PFSK-1 (cell line): Measurements from ENCODE around the gene PRDM11.

Source experiments
- FOXP2 ChIP-seq: optimal IDR thresholded peaks from 2 replicates; pipeline ENCODE3; 2011; ENCODE audit warnings: borderline replicate concordance, control low read depth, inconsistent platforms; ENCODE audit not compliant: insufficient read depth; ENCODE audit errors: extremely low read length, extremely low read depth
- POLR2AphosphoS5 ChIP-seq: IDR thresholded peaks from 2 replicates; pipeline ENCODE4 v1.6.1; 2012; ENCODE audit warnings: low read depth, mild to moderate bottlenecking, control low read depth, low read length, moderate library complexity
- SIN3A ChIP-seq: IDR thresholded peaks from 2 replicates; pipeline ENCODE4 v1.6.1; 2012; ENCODE audit warnings: mild to moderate bottlenecking, low read length, moderate library complexity, borderline replicate concordance; ENCODE audit not compliant: insufficient read depth
- TAF1 ChIP-seq: IDR thresholded peaks from 2 replicates; pipeline ENCODE4 v1.6.1; 2012; ENCODE audit warnings: low read length, control low read depth, borderline replicate concordance; ENCODE audit not compliant: insufficient read depth
- TF ChIP-seq, protein P1 (sequence below), 2 experiments: IDR thresholded peaks; 2 replicates each; pipeline versions ENCODE4 v1.6.1 to v1.8.0; 2011 to 2012; ENCODE audit warnings: low read depth in 2 of 2, low read length in 2 of 2, control low read depth in 1 of 2, inconsistent platforms in 1 of 2, mild to moderate bottlenecking in 1 of 2, moderate library complexity in 1 of 2; ENCODE audit not compliant: insufficient read depth in 1 of 2

PRDM11 gene

DNA sequence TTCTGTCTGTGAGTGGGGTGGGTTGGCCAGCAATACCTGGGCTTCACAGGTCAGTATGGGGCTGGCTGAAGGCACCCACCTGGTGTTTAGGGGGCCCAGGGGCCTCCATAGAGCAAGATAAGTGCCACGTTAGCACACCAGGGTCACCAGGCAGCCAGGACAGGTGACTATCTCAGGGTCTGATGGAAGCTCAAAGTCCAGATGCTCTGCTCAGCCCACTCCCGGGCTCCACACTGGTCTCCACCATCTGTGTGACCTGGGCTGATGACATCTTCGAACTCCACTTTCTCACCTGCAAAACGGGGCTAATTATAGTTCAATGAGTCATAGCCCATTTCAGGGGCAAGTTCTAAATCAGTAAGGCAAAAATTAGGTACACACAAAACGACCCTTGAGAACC, 39.4 kb upstream of the PRDM11 start:
- TF ChIP-seq POLR2AphosphoS5 (no peak), FOXP2 (no peak), SIN3A (no peak), TAF1 (no peak)
- TF ChIP-seq, protein P1, sequence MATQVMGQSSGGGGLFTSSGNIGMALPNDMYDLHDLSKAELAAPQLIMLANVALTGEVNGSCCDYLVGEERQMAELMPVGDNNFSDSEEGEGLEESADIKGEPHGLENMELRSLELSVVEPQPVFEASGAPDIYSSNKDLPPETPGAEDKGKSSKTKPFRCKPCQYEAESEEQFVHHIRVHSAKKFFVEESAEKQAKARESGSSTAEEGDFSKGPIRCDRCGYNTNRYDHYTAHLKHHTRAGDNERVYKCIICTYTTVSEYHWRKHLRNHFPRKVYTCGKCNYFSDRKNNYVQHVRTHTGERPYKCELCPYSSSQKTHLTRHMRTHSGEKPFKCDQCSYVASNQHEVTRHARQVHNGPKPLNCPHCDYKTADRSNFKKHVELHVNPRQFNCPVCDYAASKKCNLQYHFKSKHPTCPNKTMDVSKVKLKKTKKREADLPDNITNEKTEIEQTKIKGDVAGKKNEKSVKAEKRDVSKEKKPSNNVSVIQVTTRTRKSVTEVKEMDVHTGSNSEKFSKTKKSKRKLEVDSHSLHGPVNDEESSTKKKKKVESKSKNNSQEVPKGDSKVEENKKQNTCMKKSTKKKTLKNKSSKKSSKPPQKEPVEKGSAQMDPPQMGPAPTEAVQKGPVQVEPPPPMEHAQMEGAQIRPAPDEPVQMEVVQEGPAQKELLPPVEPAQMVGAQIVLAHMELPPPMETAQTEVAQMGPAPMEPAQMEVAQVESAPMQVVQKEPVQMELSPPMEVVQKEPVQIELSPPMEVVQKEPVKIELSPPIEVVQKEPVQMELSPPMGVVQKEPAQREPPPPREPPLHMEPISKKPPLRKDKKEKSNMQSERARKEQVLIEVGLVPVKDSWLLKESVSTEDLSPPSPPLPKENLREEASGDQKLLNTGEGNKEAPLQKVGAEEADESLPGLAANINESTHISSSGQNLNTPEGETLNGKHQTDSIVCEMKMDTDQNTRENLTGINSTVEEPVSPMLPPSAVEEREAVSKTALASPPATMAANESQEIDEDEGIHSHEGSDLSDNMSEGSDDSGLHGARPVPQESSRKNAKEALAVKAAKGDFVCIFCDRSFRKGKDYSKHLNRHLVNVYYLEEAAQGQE (IDR thresholded peaks at IDR 0.05; ENCODE audit: insufficient read depth in 1 of 2, low read depth in 2 of 2, low read length in 2 of 2) = no peak

GRCh38 chr11:45108070-45109064, 38.1 kb upstream of the PRDM11 start:
- no peak for TF ChIP-seq SIN3A
- TF ChIP-seq, protein P1 (IDR thresholded peaks at IDR 0.05; ENCODE audit: insufficient read depth in 1 of 2, low read depth in 2 of 2, low read length in 2 of 2) = no peak
- no peak for TF ChIP-seq POLR2AphosphoS5
- no peak for TF ChIP-seq TAF1
- no peak for TF ChIP-seq FOXP2

DNA sequence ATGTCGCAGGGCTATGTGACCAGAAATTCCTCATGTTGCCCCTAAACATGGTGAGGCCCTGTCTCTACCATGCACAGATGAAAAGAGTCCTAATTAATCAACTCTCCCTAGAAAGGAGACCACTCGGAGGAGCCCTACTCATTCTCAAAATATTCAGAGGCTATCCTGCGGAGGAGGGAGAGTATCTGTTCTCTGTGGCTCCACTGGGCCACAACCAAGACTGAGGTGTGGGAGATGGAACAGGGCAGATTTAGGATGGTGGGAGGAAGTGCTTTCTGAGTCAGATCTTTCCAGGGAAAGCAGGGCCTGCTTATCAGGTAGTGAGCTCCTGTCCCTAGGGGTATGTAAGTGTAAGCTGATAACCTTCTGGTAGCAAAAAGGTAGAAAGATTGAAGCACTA, 37.0 kb upstream of the PRDM11 start:
- TF ChIP-seq FOXP2 (no peak), POLR2AphosphoS5 (no peak), SIN3A (no peak), TAF1 (no peak)
- TF ChIP-seq, protein P1 (IDR thresholded peaks at IDR 0.05; ENCODE audit: insufficient read depth in 1 of 2, low read depth in 2 of 2, low read length in 2 of 2) = no peak

GRCh38 chr11:45110562-45110961, 35.9 kb upstream of the PRDM11 start:
- TF ChIP-seq, protein P1 (IDR thresholded peaks at IDR 0.05; ENCODE audit: insufficient read depth in 1 of 2, low read depth in 2 of 2, low read length in 2 of 2) = no peak
- no peak for TF ChIP-seq TAF1
- TF ChIP-seq SIN3A = no peak
- no peak for TF ChIP-seq FOXP2
- TF ChIP-seq POLR2AphosphoS5 = no peak
